Measurements from ENCODE around the gene SMIM10L1. TPM values are rescaled to one million over a fixed set of nuclear protein-coding genes. Genes with fewer than 3 reads are reported as not detected.

SMIM10L1 gene
- total RNA-seq, 1 donor from 2014 or later = 25.5 TPM

DNA sequence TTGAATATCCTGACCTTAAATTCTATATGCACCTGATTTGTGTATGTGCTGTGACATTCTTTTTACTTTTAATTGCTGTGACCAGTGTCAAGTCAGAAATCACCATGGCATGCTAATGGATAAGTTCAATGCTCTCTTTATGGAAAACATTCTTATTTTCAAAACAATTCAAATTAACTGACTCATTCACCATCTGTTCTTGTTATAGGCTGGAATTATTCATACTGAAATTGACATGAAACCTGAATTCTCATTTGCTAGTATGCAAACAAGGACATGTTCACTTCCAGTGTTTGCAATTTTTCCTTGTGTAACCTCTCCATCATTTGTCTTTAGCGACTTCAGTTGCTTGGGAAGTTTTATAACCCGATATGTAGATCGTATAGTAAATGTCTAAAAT lies 36.7 kb upstream of the SMIM10L1 start, which contains the start of gene TAS2R30:
Gene TAS2R30, minus strand, starts transcription at position 340 of the 400 bp plus-strand sequence. CDS start 400 bp downstream, outside the sequence.
- H3K27ac Mint-ChIP-seq = no peak within 1 kb of the TSS
- peaks cover 2% of the 10 kb centered on the region for H3K9me3 Mint-ChIP-seq (ENCODE audit: low read depth)
- TF ChIP-seq CTCF (IDR thresholded peaks at IDR 0.05; ENCODE audit: unreplicated experiment) = no peak
- no peaks in the 10 kb centered on the region for H3K27me3 Mint-ChIP-seq
- H3K4me3 Mint-ChIP-seq (ENCODE audit: low read depth) = no peak within 1 kb of the TSS
- peaks cover 10% of the 10 kb centered on the region for H3K36me3 Mint-ChIP-seq (ENCODE audit: insufficient read depth)
- H3K4me1 Mint-ChIP-seq (ENCODE audit: low read depth) = peaks cover 11% of the 10 kb centered on the region
- no peak for DNase-seq (ENCODE audit: low spot score, unreplicated experiment)

- Mint-ChIP-seq H3K27ac (no peak overlapping the region), H3K36me3 (ENCODE audit: insufficient read depth) (peaks cover 12% of the 10 kb centered on the region), H3K4me1 (ENCODE audit: low read depth) (peaks cover 11% of the 10 kb centered on the region), H3K27me3 (no peaks in the 10 kb centered on the region), H3K9me3 (ENCODE audit: low read depth) (peaks cover 8% of the 10 kb centered on the region), H3K4me3 (ENCODE audit: low read depth) (no peak overlapping the region)
- DNase-seq (ENCODE audit: low spot score, unreplicated experiment) = no peak
- TF ChIP-seq CTCF (IDR thresholded peaks at IDR 0.05; ENCODE audit: unreplicated experiment) = no peak
Measured at GRCh38 chr12:11136075-11136474, 34.9 kb upstream of the SMIM10L1 start.

DNA sequence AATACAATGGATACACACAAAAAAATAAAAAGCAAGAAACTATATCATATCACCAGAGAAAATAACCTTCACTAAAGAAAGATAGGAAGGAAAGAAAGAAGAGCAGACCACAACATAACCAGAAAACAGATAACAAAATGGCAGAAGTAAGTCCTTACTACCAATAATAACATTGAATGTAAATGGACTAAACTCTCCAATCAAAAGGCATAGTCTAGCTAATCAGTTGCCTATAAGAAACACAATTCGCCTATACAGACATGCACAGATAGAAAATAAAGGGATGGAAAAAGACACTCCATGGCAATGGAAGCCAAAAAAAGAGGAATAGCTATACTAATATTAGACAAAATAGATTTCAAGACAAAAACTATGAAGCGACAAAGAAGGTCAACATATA lies 27.6 kb upstream of the SMIM10L1 start:
- Mint-ChIP-seq H3K36me3 (ENCODE audit: insufficient read depth) (peaks cover 59% of the 10 kb centered on the region), H3K27me3 (no peaks in the 10 kb centered on the region), H3K4me3 (ENCODE audit: low read depth) (no peak overlapping the region), H3K9me3 (ENCODE audit: low read depth) (peaks cover 48% of the 10 kb centered on the region), H3K4me1 (ENCODE audit: low read depth) (no peaks in the 10 kb centered on the region), H3K27ac (no peak overlapping the region)
- no peak for TF ChIP-seq CTCF (IDR thresholded peaks at IDR 0.05; ENCODE audit: unreplicated experiment)
- no peak for DNase-seq (ENCODE audit: low spot score, unreplicated experiment)

GRCh38 chr12:11144297-11144696 lies 26.7 kb upstream of the SMIM10L1 start:
- H3K9me3 Mint-ChIP-seq (ENCODE audit: low read depth) = peaks cover 50% of the 10 kb centered on the region
- DNase-seq (ENCODE audit: low spot score, unreplicated experiment) = no peak
- H3K4me3 Mint-ChIP-seq (ENCODE audit: low read depth) = no peak overlapping the region
- H3K27me3 Mint-ChIP-seq = no peaks in the 10 kb centered on the region
- H3K4me1 Mint-ChIP-seq (ENCODE audit: low read depth) = no peaks in the 10 kb centered on the region
- peak overlapping the region; percentile 18 for H3K27ac Mint-ChIP-seq
- H3K36me3 Mint-ChIP-seq (ENCODE audit: insufficient read depth) = peaks cover 60% of the 10 kb centered on the region
- TF ChIP-seq CTCF (IDR thresholded peaks at IDR 0.05; ENCODE audit: unreplicated experiment) = no peak

GRCh38 chr12:11147420-11147819 lies 23.6 kb upstream of the SMIM10L1 start:
- TF ChIP-seq CTCF (IDR thresholded peaks at IDR 0.05; ENCODE audit: unreplicated experiment) = no peak
- no peak for DNase-seq (ENCODE audit: low spot score, unreplicated experiment)
- Mint-ChIP-seq H3K4me3 (ENCODE audit: low read depth) (no peak overlapping the region), H3K36me3 (ENCODE audit: insufficient read depth) (peaks cover 56% of the 10 kb centered on the region), H3K27me3 (no peaks in the 10 kb centered on the region), H3K4me1 (ENCODE audit: low read depth) (no peaks in the 10 kb centered on the region), H3K9me3 (ENCODE audit: low read depth) (peaks cover 53% of the 10 kb centered on the region), H3K27ac (no peak overlapping the region)
